GM18502 (cell line): ENCODE data around the gene MFRP.

Experiments
- ATAC-seq: cut with Tn5 transposase; IDR thresholded peaks from one replicate; pipeline ENCODE4 v1.9.1; 2021; ENCODE audit warnings: mild to moderate bottlenecking; ENCODE audit not compliant: unreplicated experiment, poor library complexity

The MFRP gene

DNA sequence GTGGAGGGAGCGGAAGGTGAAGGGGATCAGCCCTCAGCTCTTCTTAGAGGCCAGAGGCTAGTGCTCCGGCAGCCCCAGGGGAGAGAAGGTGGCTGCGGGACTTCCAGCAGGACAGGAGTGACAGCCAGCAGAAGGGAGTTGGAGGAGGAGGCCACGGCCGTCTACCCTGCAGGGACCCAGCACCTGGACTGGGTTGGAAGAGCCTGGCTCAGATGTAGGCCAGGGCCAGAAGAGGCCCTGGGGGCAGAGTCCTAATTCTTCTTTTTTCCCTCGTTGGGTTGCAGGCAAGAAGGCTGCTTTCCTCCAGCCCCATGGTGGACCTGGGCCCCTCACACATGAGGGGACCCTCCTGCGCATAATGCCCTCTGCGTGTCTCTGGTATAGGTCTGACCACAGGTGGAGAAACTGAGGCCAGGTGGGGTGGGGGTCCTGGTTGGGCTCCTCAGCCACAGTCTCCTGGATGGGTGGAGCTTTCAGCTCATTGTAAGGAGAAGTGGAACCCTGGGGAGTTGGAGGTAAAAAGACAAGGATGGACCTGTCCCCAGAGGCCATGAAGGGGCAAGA lies 27.3 kb downstream of the MFRP start:
- no peak for ATAC-seq

DNA sequence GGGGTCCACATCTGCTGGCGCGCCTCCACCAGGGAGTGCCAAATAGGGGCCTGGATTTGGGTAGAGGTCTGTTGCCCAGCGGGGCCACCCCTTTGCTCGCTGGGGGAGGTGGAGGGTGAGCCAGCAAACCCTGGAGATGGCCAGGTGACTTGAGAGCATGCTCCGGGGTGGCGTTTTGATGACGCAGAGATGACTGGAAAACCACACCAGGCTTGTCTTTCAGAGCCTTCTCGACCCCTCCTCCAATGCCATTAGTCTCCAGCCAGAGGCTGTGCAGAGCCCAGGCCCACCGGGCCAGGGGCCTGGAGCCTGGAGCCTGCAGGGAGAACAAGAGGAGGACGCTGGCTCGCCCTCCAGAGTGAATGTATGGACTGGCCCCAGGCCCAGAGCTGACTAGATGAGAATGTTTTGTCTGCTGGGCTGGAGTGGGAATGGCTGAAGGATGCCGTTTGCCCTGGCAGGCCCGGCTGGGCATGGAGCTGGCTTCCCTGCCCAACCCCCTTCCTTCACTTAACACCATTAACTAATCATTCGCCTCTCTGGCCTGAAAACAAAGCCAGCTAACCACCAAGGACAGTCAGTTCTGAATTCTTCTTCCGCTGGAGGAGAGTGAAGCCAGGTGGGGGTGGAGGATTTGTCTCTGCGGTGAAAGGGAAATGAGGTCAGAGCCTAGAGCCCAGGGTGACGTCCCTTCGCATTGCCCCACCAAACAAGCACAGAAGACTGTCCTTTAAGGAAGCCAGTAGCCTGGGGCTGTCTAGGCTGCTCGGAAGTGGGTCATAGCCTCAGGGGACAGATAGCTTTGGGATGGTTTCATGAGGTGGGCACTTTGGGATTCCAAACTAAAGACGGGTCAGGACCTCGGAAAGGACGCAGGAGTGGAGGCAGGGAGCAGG lies 28.0 kb downstream of the MFRP start:
- ATAC-seq = no peak

DNA sequence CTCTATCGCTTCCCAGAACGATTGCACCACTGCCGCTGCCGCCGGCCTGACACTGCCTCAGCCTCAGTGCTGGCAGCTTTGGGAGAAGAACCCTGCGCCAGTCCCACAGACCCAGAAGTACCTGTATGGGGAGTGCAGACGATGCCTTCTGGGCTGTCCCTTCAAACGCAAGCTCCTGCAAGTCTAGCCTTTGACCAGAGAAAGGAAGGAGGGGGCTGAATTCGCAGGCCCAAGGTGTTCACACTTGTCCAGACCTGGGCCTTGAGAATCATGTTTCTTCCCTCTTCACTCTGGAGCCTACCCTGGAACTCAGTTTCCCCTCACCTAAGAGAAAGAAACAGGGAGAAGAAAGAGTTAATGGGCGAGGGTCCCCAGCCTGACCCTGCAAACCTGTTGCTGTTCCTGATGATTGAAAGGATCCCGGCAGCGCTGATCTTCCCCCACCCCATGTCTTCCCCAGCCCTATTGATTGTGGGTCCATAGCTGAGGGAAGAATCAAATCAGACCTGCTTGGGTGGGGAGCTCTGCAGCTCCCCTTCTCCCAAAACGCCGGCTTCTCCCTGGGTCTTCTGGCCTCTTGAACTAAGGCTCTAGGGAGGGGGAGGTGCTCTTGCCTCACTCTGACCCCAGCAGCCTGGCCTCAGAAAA lies 28.8 kb downstream of the MFRP start:
- no peak for ATAC-seq

- ATAC-seq = no peak
Measured at GRCh38 chr11:119316729-119317591, 29.5 kb downstream of the MFRP start, which contains the start of gene MCAM. Gene MCAM (minus strand): TSS chr11:119317130. CDS start chr11:119317101, 29 bp downstream.

- no peak for ATAC-seq
Measured at GRCh38 chr11:119316016-119316728, 30.3 kb downstream of the MFRP start.

GRCh38 chr11:119315131-119316015 lies 31.1 kb downstream of the MFRP start:
- ATAC-seq = peak; percentile 40

GRCh38 chr11:119314726-119315125 lies 31.8 kb downstream of the MFRP start:
- ATAC-seq = no peak

DNA sequence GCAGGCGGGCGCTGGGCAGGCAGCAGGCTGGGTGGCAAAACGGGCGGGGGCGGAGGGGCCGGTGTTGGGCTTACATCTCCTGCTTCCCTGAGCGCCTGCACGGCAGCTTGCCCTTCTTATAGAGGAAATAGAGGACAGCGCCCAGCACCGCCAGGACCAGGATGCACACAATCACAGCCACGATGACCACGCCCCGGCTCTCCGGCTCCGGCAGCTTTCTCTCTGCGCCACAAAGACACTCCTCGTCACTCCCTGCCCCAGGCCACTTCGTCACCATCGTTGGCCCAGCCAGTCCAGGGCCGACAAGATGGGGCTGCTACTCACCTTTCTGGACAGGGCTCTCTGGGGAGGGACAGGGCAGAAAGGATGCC lies 35.8 kb downstream of the MFRP start:
- no peak for ATAC-seq

DNA sequence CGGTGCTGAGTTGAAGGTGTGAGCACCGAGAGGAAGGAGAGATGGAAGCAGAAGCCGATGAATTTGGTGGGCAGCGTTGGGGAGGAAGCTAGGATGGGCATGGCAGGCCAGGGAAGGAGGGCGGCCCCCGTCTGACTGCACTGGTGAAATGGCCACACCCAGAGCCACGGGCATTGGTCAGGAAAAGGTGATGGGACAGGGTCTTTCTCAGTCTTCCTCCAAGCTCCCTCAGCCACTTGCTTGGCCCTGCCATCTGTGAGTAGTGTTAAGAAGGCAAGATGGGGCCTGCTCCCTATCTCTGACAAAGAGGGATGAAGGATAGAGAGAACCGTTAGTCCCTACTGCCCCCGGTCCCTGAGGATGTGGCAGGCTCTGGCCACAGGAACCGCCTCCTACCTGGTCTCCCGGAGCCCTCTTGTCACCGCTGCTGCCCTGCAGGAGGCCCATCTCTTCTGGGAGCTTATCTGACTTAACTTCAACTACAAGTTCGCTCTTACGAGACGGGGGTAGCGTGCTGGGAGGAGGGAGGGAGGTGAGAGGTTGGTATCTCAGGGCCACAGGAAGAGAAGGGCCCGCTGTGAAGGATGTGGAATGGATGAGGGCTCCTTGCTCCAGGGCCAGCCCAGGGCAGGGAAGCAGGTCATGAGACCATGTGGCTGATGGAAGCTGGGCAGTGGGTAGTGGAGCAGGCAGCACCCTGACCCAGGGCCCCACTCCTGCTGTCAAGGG lies 36.4 kb downstream of the MFRP start:
- no peak for ATAC-seq

DNA sequence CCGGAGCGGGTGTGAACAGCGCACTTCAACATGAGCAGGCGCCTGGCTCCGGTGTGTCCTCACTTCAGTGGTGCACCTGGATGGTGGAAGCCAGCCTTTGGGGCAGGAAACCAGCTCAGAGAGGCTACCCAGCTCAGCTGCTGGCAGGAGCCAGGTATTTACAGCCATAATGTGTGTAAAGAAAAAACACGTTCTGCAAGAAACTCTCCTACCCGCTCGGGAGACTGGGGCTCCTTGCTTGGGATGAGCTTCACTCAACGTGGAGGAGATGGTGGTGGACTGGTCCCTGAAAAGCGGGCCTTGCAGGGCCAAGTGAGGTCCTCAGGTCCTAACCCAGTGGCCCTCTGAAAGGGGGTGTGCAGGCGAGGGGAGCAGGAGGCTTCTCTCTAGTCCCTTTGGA lies 37.1 kb downstream of the MFRP start:
- ATAC-seq = no peak

DNA sequence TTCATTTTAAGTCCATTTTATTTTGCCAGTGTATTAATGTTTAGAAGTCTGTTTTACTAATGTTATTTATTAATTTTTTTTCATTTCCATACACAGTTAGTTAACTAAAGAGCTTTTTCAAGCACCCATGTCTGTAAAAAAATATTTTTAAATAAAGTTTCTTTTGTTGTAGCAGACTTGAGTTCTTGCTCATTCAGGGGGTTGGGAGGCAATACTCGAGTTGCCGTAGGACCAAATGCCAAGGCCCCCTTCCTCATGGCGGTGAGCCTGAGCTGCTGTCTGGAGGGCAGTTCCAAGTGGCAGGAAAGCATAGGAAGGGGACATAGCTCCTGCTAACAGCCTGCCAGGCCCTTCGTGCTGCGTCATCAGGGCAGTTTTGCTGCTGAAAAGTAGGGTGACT lies 38.5 kb downstream of the MFRP start:
- ATAC-seq = no peak

DNA sequence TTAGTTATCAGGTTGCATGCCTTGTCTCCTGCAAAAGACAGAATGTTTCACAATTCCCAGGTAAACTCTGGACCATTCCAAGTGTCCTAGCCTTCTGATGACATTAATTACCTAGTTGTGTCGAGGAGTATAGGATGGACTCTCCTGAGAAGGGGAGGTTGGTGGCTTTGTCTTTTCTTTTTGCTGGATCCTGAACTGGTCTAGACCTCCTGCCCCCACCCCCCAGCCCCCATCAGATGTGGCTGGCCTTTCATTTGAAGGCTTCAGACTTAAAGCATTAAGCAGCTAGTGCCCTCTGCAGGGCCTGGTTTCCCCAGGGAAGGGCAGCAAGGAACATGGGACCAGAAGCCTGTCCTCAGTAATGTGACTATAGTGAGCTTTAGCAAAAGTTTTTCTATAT lies 39.3 kb downstream of the MFRP start:
- ATAC-seq = no peak

DNA sequence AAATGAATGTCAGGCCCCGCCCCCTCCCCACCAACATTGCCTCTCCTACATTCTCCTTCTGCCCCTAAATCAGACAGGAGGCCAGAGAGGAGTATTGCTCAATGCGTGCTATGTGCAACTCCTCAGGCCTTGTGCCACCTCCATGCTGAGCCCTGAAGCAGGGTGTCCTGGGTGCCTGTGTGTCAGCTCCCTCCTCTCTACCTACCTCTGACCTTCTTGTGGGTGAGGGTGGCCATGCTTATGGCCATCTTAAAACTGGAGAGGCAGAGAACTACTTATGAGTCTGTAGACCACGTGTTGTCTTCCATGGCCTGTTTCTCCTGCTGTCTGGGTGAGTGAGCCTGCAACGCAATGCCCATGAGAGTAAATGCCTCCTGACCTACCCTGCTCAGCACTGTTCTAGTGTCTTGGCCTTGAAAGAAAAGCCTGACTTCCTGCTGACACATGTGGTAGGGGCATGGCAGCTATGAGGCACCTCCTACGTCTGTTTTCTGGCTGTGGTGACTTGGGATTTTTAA lies 40.1 kb downstream of the MFRP start:
- ATAC-seq = no peak

- ATAC-seq = no peak
Measured at GRCh38 chr11:119305556-119306372, 40.7 kb downstream of the MFRP start.

- no peak for ATAC-seq
Measured at GRCh38 chr11:119303227-119303718, 43.2 kb downstream of the MFRP start.

DNA sequence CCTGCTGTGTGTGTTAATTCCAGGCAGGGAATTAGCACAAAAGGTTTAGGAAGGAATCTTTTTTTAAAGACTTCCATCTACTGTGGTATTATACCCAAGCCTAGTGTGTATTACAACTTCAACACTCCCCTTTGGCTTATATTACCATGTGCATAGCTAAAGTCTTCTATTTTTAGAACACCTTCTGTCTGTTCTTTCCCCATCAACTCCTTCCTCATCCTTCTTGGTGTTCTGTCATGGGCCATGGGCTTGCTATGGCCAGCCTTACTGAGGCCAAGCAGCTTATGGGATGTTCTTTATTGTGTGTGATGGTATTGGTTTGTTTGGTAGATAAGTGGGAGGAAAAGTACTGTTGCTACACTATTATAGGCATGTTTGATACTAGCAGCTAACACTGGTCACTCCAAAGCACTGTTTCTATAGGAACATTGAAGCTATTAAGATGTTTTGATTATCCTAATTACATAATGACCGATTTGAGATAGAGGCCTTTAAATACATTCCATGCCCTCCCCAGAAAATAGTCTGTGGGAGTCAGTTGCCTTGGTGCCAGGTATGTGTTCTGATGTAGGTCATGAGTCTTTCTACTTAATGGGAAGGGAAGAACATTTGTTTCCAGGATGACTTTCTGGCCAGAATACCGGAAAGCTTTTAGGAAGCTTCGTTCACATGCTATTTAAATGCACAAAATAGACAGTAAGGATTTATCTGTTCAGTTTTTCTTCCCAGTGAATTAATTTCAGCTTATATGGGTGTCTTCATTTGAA lies 46.1 kb downstream of the MFRP start:
- no peak for ATAC-seq
